Fibroblast of mammary gland (primary cell): ENCODE results near the gene TCF3.

ENCODE experiments used
- DNase-seq: peaks from one replicate; pipeline ENCODE4 v3.0.0-alpha.2; 2010; ENCODE audit warnings: low read depth
- H3K4me3 ChIP-seq: 2 replicates; pipeline ENCODE4 v1.5.1; 2011; ENCODE audit warnings: low read depth, mild to moderate bottlenecking, low read length, moderate library complexity; ENCODE audit not compliant: control insufficient read depth
- TF ChIP-seq, protein P1 (sequence below): conservative IDR thresholded peaks from 2 replicates; pipeline ENCODE4 v1.5.1; 2011; ENCODE audit warnings: low read depth, low read length, inconsistent platforms; ENCODE audit not compliant: control insufficient read depth, insufficient read depth

The TCF3 gene

DNA sequence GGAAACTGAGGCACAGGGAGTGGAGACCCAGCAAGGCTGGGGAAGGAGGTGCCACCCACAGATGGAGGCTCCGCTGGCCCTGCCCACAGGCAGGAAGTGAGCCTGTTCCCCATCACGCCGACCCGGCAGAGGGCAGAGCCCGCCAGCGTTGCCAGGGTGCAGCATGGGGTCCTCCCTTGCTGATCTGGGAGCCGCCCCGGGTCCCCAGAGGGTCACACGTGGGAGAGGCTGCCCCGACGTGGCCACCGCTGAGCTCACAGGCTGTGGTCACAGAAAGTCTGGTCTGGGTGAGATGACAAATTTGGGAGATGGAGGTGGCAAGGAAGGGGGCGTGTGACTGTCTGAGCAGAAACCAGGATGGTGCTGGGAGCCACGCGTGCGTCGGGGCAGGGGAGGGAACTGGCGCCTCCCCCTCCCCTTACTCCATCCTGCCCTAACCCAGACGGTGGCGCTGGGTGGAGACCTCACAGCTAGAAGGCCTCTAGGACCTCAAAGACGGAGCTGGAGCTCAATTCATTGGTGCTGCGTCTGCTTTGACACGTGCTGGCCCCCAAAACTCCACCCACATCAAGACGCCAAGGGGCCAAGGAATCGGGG, 92.0 kb downstream of the TCF3 start:
- H3K4me3 ChIP-seq: no peak overlapping the region
- DNase-seq: no peak
- TF ChIP-seq, protein P1, sequence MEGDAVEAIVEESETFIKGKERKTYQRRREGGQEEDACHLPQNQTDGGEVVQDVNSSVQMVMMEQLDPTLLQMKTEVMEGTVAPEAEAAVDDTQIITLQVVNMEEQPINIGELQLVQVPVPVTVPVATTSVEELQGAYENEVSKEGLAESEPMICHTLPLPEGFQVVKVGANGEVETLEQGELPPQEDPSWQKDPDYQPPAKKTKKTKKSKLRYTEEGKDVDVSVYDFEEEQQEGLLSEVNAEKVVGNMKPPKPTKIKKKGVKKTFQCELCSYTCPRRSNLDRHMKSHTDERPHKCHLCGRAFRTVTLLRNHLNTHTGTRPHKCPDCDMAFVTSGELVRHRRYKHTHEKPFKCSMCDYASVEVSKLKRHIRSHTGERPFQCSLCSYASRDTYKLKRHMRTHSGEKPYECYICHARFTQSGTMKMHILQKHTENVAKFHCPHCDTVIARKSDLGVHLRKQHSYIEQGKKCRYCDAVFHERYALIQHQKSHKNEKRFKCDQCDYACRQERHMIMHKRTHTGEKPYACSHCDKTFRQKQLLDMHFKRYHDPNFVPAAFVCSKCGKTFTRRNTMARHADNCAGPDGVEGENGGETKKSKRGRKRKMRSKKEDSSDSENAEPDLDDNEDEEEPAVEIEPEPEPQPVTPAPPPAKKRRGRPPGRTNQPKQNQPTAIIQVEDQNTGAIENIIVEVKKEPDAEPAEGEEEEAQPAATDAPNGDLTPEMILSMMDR: no peak
